GM12891 (cell line): Measurements from ENCODE around the gene PUM1.

Experiments
- PAX5 ChIP-seq: IDR thresholded peaks from 2 replicates; pipeline ENCODE4 v1.6.1; 2011; ENCODE audit warnings: low read length, moderate library complexity, mild to moderate bottlenecking; ENCODE audit not compliant: insufficient read depth, severe bottlenecking
- POLR2A ChIP-seq: IDR thresholded peaks from 2 replicates; pipeline ENCODE4 v1.6.1; 2011; ENCODE audit warnings: low read depth, low read length, control low read depth
- POLR2AphosphoS5 ChIP-seq: IDR thresholded peaks from 2 replicates; pipeline ENCODE4 v1.6.1; 2011; ENCODE audit warnings: low read depth, low read length, control low read depth
- POU2F2 ChIP-seq: IDR thresholded peaks from 2 replicates; pipeline ENCODE4 v1.6.1; 2011; ENCODE audit warnings: low read depth, mild to moderate bottlenecking, control low read depth, low read length, moderate library complexity
- SPI1 ChIP-seq: IDR thresholded peaks from 2 replicates; pipeline ENCODE4 v1.6.1; 2011; ENCODE audit warnings: low read depth, low read length, control low read depth
- TAF1 ChIP-seq: IDR thresholded peaks from 2 replicates; pipeline ENCODE4 v1.6.1; 2011; ENCODE audit warnings: low read depth, low read length, control low read depth

DNA sequence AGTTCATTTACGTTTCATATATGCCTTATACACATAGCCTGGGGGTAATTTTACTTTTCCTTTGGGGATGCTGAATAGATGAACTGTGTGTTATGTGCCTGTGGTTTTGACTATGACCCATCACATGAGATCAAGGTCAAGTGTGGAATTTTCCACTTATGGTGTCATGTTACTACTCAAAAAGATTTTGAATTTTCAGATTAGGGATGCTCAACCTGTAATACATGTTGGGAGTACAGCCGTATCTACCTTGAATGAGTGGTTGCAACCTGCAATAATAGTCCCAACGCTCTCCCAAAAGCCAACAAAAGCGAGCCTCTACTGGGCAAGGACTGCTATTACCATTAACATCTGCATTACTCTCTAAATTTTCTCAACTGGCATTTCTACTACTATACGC lies 88.4 kb downstream of the PUM1 start:
- no peak for TF ChIP-seq POLR2AphosphoS5
- no peak for TF ChIP-seq POLR2A
- TF ChIP-seq TAF1, result no peak
- TF ChIP-seq SPI1, result no peak
- TF ChIP-seq PAX5, result no peak
- no peak for TF ChIP-seq POU2F2
